ENCODE data around the gene ZNF622. TPM values are rescaled to one million over a fixed set of nuclear protein-coding genes. Genes with fewer than 3 reads are reported as not detected.
"Not testable (repeated sequence)": the region's sequence is repeated elsewhere in the genome, so short reads cannot be mapped to it uniquely, and the experiment has no call there.

Gene ZNF622
- total RNA-seq, 3 donors from 2014 or later (not counting 1 experiment from before 2014, with no cell fraction given), result 36.3 to 45.9 (median 42.9) TPM

- H3K9me3 ChIP-seq (ENCODE audit: control insufficient read depth, insufficient read depth, low read length), result no peaks in the 10 kb centered on the region
- Mint-ChIP-seq H3K4me1 (peaks cover 42 to 48% of the 10 kb centered on the region in 2 donors), H3K4me3 (no peak overlapping the region), H3K36me3 (peaks cover 37% of the 10 kb centered on the region), H3K27ac (peak overlapping the region in 1 of 2 donors; percentile 96), H3K9me3 (no peaks in the 10 kb centered on the region), H3K27me3 (ENCODE audit: low read depth in 2 of 2) (no peaks in the 10 kb centered on the region)
- TF ChIP-seq CTCF (IDR thresholded peaks at IDR 0.05), result no peak
- intact Hi-C loops (cut with micrococcal nuclease), result no loop called here
- no peak for ATAC-seq
- DNase-seq, result no peak
- H3K4me1 ChIP-seq (ENCODE audit: control insufficient read depth, insufficient read depth, low read length), result peaks cover 6% of the 10 kb centered on the region
- H3K27me3 ChIP-seq (ENCODE audit: control insufficient read depth, insufficient read depth, low read length), result no peaks in the 10 kb centered on the region
- no peak overlapping the region for H3K27ac ChIP-seq (ENCODE audit: low read length)
- H3K36me3 ChIP-seq (ENCODE audit: control insufficient read depth, insufficient read depth, low read length), result peaks cover 79% of the 10 kb centered on the region
- H3K4me3 ChIP-seq (ENCODE audit: low read length), result no peak overlapping the region
Observed at GRCh38 chr5:16453609-16454008, 12.0 kb downstream of the ZNF622 start.

GRCh38 chr5:16450163-16450562, 15.4 kb downstream of the ZNF622 start:
- Histone ChIP-seq H3K27ac (ENCODE audit: low read length) (no peak overlapping the region), H3K9me3 (ENCODE audit: control insufficient read depth, insufficient read depth, low read length) (no peaks in the 10 kb centered on the region), H3K27me3 (ENCODE audit: control insufficient read depth, insufficient read depth, low read length) (no peaks in the 10 kb centered on the region), H3K4me1 (ENCODE audit: control insufficient read depth, insufficient read depth, low read length) (no peaks in the 10 kb centered on the region), H3K4me3 (ENCODE audit: low read length) (no peak overlapping the region), H3K36me3 (ENCODE audit: control insufficient read depth, insufficient read depth, low read length) (peaks cover 63% of the 10 kb centered on the region)
- Mint-ChIP-seq H3K36me3 (peaks cover 34% of the 10 kb centered on the region), H3K4me1 (peaks cover 18 to 26% of the 10 kb centered on the region in 2 donors), H3K27me3 (ENCODE audit: low read depth in 2 of 2) (no peaks in the 10 kb centered on the region), H3K9me3 (no peaks in the 10 kb centered on the region), H3K4me3 (no peak overlapping the region), H3K27ac (no peak overlapping the region)
- ATAC-seq (no peak), DNase-seq (no peak)
- TF ChIP-seq CTCF (IDR thresholded peaks at IDR 0.05), result no peak
- WGBS (ENCODE audit: insufficient coverage), result 100% methylated on average over 1 of the region's 2 CpGs
- intact Hi-C loops (cut with micrococcal nuclease), result no loop called here

GRCh38 chr5:16446993-16447392, 18.6 kb downstream of the ZNF622 start:
- no peaks in the 10 kb centered on the region for H3K9me3 Mint-ChIP-seq
- peaks cover 4 to 6% of the 10 kb centered on the region in 2 donors for H3K4me1 Mint-ChIP-seq
- Histone ChIP-seq H3K9me3 (ENCODE audit: control insufficient read depth, insufficient read depth, low read length) (no peaks in the 10 kb centered on the region), H3K4me1 (ENCODE audit: control insufficient read depth, insufficient read depth, low read length) (no peaks in the 10 kb centered on the region), H3K27ac (ENCODE audit: low read length) (no peak overlapping the region), H3K4me3 (ENCODE audit: low read length) (no peak overlapping the region), H3K27me3 (ENCODE audit: control insufficient read depth, insufficient read depth, low read length) (no peaks in the 10 kb centered on the region), H3K36me3 (ENCODE audit: control insufficient read depth, insufficient read depth, low read length) (peaks cover 43% of the 10 kb centered on the region)
- WGBS (ENCODE audit: insufficient coverage), result 90% methylated on average over 5 of the region's 5 CpGs
- H3K4me3 Mint-ChIP-seq, result no peak overlapping the region
- H3K36me3 Mint-ChIP-seq, result peaks cover 24% of the 10 kb centered on the region
- no peaks in the 10 kb centered on the region for H3K27me3 Mint-ChIP-seq (ENCODE audit: low read depth in 2 of 2)
- H3K27ac Mint-ChIP-seq, result no peak overlapping the region
- DNase-seq (no peak), ATAC-seq (no peak)
- intact Hi-C loops (cut with micrococcal nuclease), result no loop called here
- no peak for TF ChIP-seq CTCF (IDR thresholded peaks at IDR 0.05)

GRCh38 chr5:16437977-16438376, 27.6 kb downstream of the ZNF622 start:
- no peak for TF ChIP-seq CTCF (IDR thresholded peaks at IDR 0.05)
- DNase-seq, result no peak
- Mint-ChIP-seq H3K4me1 (no peaks in the 10 kb centered on the region), H3K27ac (no peak overlapping the region), H3K27me3 (ENCODE audit: low read depth in 2 of 2) (peaks cover 0 to 7% of the 10 kb centered on the region in 2 donors), H3K36me3 (no peaks in the 10 kb centered on the region), H3K4me3 (no peak overlapping the region), H3K9me3 (no peaks in the 10 kb centered on the region)
- no peak for ATAC-seq
- WGBS (ENCODE audit: insufficient coverage), result 93% methylated on average over 1 of the region's 1 CpG
- Histone ChIP-seq H3K9me3 (ENCODE audit: control insufficient read depth, insufficient read depth, low read length) (no peaks in the 10 kb centered on the region), H3K36me3 (ENCODE audit: control insufficient read depth, insufficient read depth, low read length) (no peaks in the 10 kb centered on the region), H3K27ac (ENCODE audit: low read length) (no peak overlapping the region), H3K27me3 (ENCODE audit: control insufficient read depth, insufficient read depth, low read length) (no peaks in the 10 kb centered on the region), H3K4me3 (ENCODE audit: low read length) (no peak overlapping the region), H3K4me1 (ENCODE audit: control insufficient read depth, insufficient read depth, low read length) (no peaks in the 10 kb centered on the region)
- intact Hi-C loops (cut with micrococcal nuclease), result no loop called here

- H3K36me3 Mint-ChIP-seq; H3K4me3 Mint-ChIP-seq; H3K36me3 ChIP-seq (ENCODE audit: control insufficient read depth, insufficient read depth, low read length); H3K27ac ChIP-seq (ENCODE audit: low read length); H3K4me1 Mint-ChIP-seq; ATAC-seq; H3K4me1 ChIP-seq (ENCODE audit: control insufficient read depth, insufficient read depth, low read length); H3K4me3 ChIP-seq (ENCODE audit: low read length); H3K9me3 Mint-ChIP-seq; H3K9me3 ChIP-seq (ENCODE audit: control insufficient read depth, insufficient read depth, low read length); H3K27me3 Mint-ChIP-seq (ENCODE audit: low read depth in 2 of 2); intact Hi-C loops (cut with micrococcal nuclease); H3K27me3 ChIP-seq (ENCODE audit: control insufficient read depth, insufficient read depth, low read length); DNase-seq; H3K27ac Mint-ChIP-seq: not testable (repeated sequence)
- 92% methylated on average over 26 of the region's 28 CpGs for WGBS (ENCODE audit: insufficient coverage)
Observed at GRCh38 chr5:16436065-16436682, 29.4 kb downstream of the ZNF622 start.
